ENCODE measurements around the gene CENPT. TPM values are rescaled to one million over a fixed set of nuclear protein-coding genes. Genes with fewer than 3 reads are reported as not detected.
A peak's percentile ranks its signal among the peaks of the same experiment; 100 is the strongest.

Gene CENPT
- total RNA-seq, 1 donor from 2014 or later = 29.9 TPM

DNA sequence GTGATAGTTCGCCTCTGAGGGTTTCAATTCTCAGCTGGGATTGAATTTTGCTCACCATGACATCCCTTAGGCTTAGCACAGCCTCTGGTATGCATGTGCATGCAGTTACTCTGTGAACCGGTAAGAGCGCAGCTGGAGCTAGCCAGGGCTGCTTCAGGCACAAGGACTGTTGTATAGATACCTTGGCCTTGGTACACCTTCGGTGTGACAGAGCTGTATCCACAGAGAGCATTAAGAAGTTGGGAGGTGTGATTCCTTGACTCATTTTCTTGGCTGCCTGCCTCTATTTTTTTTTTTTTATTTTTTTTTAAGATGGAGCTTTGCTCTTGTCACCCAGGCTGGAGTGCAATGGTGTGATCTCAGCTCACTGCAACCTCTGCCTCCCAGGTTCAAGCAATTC is 3.0 kb downstream of the CENPT start:
- Histone ChIP-seq H3K27ac (no peak overlapping the region), H3K4me3 (peak overlapping the region; percentile 75)
- DNase-seq = no peak

DNA sequence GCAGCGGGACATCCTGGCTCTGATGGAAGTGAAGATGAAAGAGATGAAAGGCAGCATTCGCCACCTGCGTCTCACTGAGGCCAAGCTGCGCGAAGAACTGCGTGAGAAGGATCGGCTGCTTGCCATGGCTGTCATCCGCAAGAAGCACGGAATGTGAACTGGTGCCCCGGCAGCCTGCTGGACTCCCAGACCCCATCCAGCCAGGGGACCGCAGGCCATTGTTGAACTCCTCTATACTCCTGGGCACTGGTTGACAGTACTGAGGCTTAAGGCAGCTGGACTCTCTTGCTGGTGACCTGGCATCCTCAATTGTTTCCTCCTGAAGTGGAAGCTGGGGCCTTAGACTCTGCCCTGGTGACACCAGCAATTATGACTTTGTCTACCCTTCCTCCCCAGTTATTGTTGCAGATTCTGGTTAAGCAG is 4.1 kb downstream of the CENPT start:
- H3K9me3 ChIP-seq = no peaks in the 10 kb centered on the region
- H3K36me3 ChIP-seq = no peaks in the 10 kb centered on the region
- DNase-seq (no peak), ATAC-seq (no peak)
- peak overlapping the region; percentile 98 for H3K27ac ChIP-seq
- TF ChIP-seq, protein P1, sequence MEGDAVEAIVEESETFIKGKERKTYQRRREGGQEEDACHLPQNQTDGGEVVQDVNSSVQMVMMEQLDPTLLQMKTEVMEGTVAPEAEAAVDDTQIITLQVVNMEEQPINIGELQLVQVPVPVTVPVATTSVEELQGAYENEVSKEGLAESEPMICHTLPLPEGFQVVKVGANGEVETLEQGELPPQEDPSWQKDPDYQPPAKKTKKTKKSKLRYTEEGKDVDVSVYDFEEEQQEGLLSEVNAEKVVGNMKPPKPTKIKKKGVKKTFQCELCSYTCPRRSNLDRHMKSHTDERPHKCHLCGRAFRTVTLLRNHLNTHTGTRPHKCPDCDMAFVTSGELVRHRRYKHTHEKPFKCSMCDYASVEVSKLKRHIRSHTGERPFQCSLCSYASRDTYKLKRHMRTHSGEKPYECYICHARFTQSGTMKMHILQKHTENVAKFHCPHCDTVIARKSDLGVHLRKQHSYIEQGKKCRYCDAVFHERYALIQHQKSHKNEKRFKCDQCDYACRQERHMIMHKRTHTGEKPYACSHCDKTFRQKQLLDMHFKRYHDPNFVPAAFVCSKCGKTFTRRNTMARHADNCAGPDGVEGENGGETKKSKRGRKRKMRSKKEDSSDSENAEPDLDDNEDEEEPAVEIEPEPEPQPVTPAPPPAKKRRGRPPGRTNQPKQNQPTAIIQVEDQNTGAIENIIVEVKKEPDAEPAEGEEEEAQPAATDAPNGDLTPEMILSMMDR (IDR thresholded peaks at IDR 0.05) = no peak
- peak overlapping the region; percentile 75 for H3K4me3 ChIP-seq
- no peaks in the 10 kb centered on the region for H3K27me3 ChIP-seq (ENCODE audit: low read depth)
- intact Hi-C loops (cut with DNase I) = no loop called here
- H3K4me1 ChIP-seq = peaks cover 44% of the 10 kb centered on the region

More for the DNA sequence above, 3.0 kb downstream of the CENPT start:
- peaks cover 49% of the 10 kb centered on the region for H3K4me1 ChIP-seq
- H3K9me3 ChIP-seq = no peaks in the 10 kb centered on the region
- H3K27me3 ChIP-seq (ENCODE audit: low read depth) = no peaks in the 10 kb centered on the region
- intact Hi-C loops (cut with DNase I) = no loop called here
- TF ChIP-seq, protein P1 (IDR thresholded peaks at IDR 0.05) = no peak
- H3K36me3 ChIP-seq = no peaks in the 10 kb centered on the region
- ATAC-seq = no peak

DNA sequence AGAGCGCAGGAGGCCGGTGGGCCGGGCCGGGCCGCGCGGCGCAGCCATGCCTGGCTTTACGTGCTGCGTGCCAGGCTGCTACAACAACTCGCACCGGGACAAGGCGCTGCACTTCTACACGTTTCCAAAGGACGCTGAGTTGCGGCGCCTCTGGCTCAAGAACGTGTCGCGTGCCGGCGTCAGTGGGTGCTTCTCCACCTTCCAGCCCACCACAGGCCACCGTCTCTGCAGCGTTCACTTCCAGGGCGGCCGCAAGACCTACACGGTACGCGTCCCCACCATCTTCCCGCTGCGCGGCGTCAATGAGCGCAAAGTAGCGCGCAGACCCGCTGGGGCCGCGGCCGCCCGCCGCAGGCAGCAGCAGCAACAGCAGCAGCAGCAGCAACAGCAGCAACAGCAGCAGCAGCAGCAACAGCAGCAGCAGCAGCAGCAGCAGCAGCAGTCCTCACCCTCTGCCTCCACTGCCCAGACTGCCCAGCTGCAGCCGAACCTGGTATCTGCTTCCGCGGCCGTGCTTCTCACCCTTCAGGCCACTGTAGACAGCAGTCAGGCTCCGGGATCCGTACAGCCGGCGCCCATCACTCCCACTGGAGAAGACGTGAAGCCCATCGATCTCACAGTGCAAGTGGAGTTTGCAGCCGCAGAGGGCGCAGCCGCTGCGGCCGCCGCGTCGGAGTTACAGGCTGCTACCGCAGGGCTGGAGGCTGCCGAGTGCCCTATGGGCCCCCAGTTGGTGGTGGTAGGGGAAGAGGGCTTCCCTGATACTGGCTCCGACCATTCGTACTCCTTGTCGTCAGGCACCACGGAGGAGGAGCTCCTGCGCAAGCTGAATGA is 4.8 kb downstream of the CENPT start:
- intact Hi-C loops (cut with DNase I) = no loop called here
- Histone ChIP-seq H3K4me1 (peaks cover 37% of the 10 kb centered on the region), H3K27me3 (ENCODE audit: low read depth) (no peaks in the 10 kb centered on the region), H3K36me3 (no peaks in the 10 kb centered on the region), H3K27ac (peak overlapping the region; percentile 98), H3K9me3 (no peaks in the 10 kb centered on the region), H3K4me3 (peak overlapping the region; percentile 75)
- DNase-seq (peak; percentile 79), ATAC-seq (peak; percentile 30 to 35)
- TF ChIP-seq, protein P1 (IDR thresholded peaks at IDR 0.05) = peak; percentile 26

DNA sequence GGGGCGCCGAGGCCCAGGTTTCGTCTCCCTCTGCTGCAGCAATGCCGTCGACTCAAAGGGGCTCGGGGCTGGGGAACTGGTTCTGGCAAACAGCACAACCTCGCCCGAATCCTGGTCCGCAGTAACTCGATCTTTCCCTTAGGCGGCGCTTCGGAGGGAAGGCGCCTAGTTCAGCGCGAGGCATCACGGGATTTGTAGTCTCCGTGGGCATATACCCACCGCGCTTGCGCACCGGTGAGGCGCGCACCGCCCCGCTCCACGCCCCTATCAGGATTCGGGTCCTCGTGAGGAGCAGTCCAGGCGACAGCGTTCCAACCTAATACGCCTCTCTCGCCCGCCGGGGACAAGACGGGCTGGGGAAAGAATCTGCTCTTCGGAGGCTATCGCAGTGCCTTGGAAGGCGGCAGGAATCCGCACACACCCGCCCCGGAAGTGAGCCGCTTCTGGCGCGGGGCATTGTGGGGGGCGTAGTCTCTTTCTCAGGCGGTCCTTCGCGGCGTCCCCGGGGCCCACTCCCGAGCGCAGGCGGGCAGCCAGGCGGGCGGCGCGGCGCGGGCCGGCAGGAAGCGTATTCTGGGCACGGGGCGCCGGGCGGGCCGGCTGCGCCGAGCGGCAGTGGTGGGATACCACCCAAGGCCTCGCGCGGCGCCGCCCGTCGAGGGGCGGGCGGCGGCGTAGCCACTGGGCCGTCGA is 5.5 kb downstream of the CENPT start, which contains the start of gene THAP11:
Gene THAP11 (plus strand): TSS at position 505 of the 693 bp plus-strand sequence. CDS start 235 bp downstream, outside the sequence.
- intact Hi-C loops (cut with DNase I) = no loop called here
- ATAC-seq (peak; percentile 86 to 89), DNase-seq (peak; percentile 95)
- Histone ChIP-seq H3K27me3 (ENCODE audit: low read depth) (no peaks in the 10 kb centered on the region), H3K36me3 (no peaks in the 10 kb centered on the region), H3K4me1 (peaks cover 33% of the 10 kb centered on the region), H3K9me3 (no peaks in the 10 kb centered on the region), H3K27ac (peak within 1 kb of the TSS; percentile 98), H3K4me3 (peak within 1 kb of the TSS; percentile 75)
- TF ChIP-seq, protein P1 (IDR thresholded peaks at IDR 0.05) = peak; percentile 82

DNA sequence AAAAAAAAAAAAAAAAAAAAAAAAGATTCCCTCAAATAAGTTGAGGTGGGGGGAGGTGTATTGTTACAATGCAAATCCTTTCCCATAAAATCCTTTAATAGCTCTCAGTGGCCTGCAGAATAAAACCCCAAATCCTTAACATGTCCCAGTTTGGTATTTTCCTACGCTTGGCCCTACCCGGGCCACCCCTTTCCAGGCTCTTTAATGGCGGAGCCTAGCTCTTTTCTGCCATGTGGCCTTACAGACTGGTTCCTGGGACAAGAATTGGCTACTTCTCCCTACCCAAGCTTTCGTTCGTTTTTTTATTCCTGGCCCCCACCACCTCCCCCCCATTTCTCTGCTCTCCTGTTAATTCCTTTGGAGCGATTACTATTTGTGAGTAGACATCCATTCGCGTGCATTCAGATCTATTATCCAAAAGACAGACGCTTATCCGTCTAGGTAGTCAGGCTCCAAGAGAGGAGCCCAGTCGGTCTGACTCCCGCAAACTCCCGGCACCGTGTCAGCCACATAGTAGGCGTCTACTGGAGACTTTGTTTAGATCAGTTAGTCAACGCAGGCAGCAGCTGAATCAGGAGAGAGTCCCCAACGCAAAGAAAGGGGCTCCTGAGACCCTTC is 6.2 kb downstream of the CENPT start:
- ATAC-seq (peak in 1 of 2 donors; percentile 0), DNase-seq (no peak)
- Histone ChIP-seq H3K36me3 (no peaks in the 10 kb centered on the region), H3K27me3 (ENCODE audit: low read depth) (no peaks in the 10 kb centered on the region), H3K4me1 (peaks cover 33% of the 10 kb centered on the region), H3K27ac (peak overlapping the region; percentile 98), H3K9me3 (no peaks in the 10 kb centered on the region), H3K4me3 (peak overlapping the region; percentile 75)
- intact Hi-C loops (cut with DNase I) = no loop called here
- TF ChIP-seq, protein P1 (IDR thresholded peaks at IDR 0.05) = no peak
